GM18520 (cell line): ENCODE measurements around the gene AEN.

ENCODE experiments used
- ATAC-seq: cut with Tn5 transposase; IDR thresholded peaks from one replicate; pipeline ENCODE4 v1.9.1; 2021; ENCODE audit not compliant: unreplicated experiment

The AEN gene

GRCh38 chr15:88649286-88649733 is 28.2 kb downstream of the AEN start:
- no peak for ATAC-seq

GRCh38 chr15:88649753-88650551 is 28.8 kb downstream of the AEN start:
- no peak for ATAC-seq

- ATAC-seq: no peak
Observed at GRCh38 chr15:88650556-88650955, 29.4 kb downstream of the AEN start.

- ATAC-seq: no peak
Observed at GRCh38 chr15:88651136-88651732, 30.1 kb downstream of the AEN start.

- ATAC-seq: no peak
Observed at GRCh38 chr15:88651971-88652370, 30.8 kb downstream of the AEN start.

- ATAC-seq: no peak
Observed at GRCh38 chr15:88652456-88653199, 31.5 kb downstream of the AEN start.

- ATAC-seq: no peak
Observed at GRCh38 chr15:88653200-88654064, 32.3 kb downstream of the AEN start.

GRCh38 chr15:88654430-88655102 is 33.4 kb downstream of the AEN start:
- ATAC-seq: no peak

GRCh38 chr15:88655103-88655553 is 34.0 kb downstream of the AEN start:
- no peak for ATAC-seq

- no peak for ATAC-seq
Observed at GRCh38 chr15:88655800-88656488, 34.8 kb downstream of the AEN start.

- ATAC-seq: peak; percentile 82
Observed at GRCh38 chr15:88656760-88657221, 35.7 kb downstream of the AEN start.

- no peak for ATAC-seq
Observed at GRCh38 chr15:88657326-88658069, 36.4 kb downstream of the AEN start.

- no peak for ATAC-seq
Observed at GRCh38 chr15:88658070-88658965, 37.2 kb downstream of the AEN start.

GRCh38 chr15:88658972-88659931 is 38.1 kb downstream of the AEN start:
- ATAC-seq: no peak

GRCh38 chr15:88661041-88661700 is 40.0 kb downstream of the AEN start:
- no peak for ATAC-seq
